Coronary artery (tissue), 2 donors: Measurements from ENCODE around the gene AGRP.

Experiments used
- DNase-seq: peaks from one replicate; pipeline ENCODE4 v3.0.0-alpha.2; 2017; ENCODE audit warnings: low spot score
- H3K27ac ChIP-seq, 2 donors: fragments of 200-600 bp; sonication (generic); one replicate each; pipeline ENCODE4 v1.5.1; 2016 to 2019
- H3K4me3 ChIP-seq: fragments of 200-600 bp; sonication (generic); 2 replicates; pipeline ENCODE4 v1.5.1; 2016; ENCODE audit warnings: mild to moderate bottlenecking, moderate library complexity
- CTCF ChIP-seq: fragments of 200-600 bp; sonication (generic); IDR thresholded peaks from one replicate; pipeline ENCODE4 v1.5.1; 2019; ENCODE audit warnings: antibody characterized with exemption

The AGRP gene

DNA sequence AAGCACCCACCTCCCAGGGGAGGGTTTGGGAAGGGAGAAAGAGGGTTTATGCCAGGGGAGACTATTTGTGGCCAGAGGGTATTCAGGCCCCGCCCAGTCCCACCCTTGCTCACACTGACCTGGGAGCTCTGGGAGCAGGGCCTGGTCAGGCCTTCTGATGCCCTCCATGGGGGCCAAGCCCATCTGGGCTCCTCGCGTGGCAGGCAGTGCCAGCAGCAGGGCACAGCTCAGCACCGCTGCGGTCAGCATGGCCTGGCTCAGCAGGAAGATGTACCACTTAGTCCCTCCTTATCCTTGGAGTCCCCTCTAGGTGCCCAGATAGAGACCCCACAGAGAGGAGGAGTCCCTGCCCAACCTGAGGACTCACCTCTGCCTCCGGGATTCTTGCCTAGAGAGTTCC is at the start of gene AGRP:
Gene AGRP, minus strand, starts transcription at position 398 of the 400 bp plus-strand sequence. Its CDS starts 149 bp downstream, at position 249.
- DNase-seq = no peak
- peak within 1 kb of the TSS; percentile 89 for H3K4me3 ChIP-seq
- H3K27ac ChIP-seq = peak within 1 kb of the TSS in 1 of 2 donors; percentile 58
- TF ChIP-seq CTCF = no peak

GRCh38 chr16:67531247-67531646 is 47.9 kb upstream of the AGRP start:
- TF ChIP-seq CTCF = no peak
- Histone ChIP-seq H3K4me3 (peak overlapping the region; percentile 88), H3K27ac (peak overlapping the region; percentile 94)
- peak; percentile 64 for DNase-seq

- peak; percentile 93 for DNase-seq
- Histone ChIP-seq H3K27ac (peak overlapping the region; percentile 94), H3K4me3 (peak overlapping the region; percentile 88)
- no peak for TF ChIP-seq CTCF
These were observed 46.9 kb upstream of the AGRP start for GRCh38 chr16:67530013-67530939.

GRCh38 chr16:67529582-67530012 is 46.2 kb upstream of the AGRP start:
- peak; percentile 79 for DNase-seq
- TF ChIP-seq CTCF = no peak
- H3K27ac ChIP-seq = peak overlapping the region; percentile 94
- H3K4me3 ChIP-seq = peak overlapping the region; percentile 88

- no peak for TF ChIP-seq CTCF
- H3K27ac ChIP-seq = peak overlapping the region; percentile 94
- DNase-seq = peak; percentile 75
- H3K4me3 ChIP-seq = peak overlapping the region; percentile 88
These were observed 45.7 kb upstream of the AGRP start for GRCh38 chr16:67528870-67529581.

- TF ChIP-seq CTCF = no peak
- peak; percentile 84 for DNase-seq
These were observed 45.0 kb upstream of the AGRP start, which contains the start of gene RIPOR1 for GRCh38 chr16:67528222-67528869. RIPOR1 (plus strand) TSS chr16:67528829; CDS start chr16:67538447, 9,618 bp downstream.

More at GRCh38 chr16:67528222-67528869, 45.0 kb upstream of the AGRP start, which contains the start of gene RIPOR1:
- peak within 1 kb of the TSS; percentile 88 for H3K4me3 ChIP-seq
- H3K27ac ChIP-seq = peak within 1 kb of the TSS; percentile 94
